HG03432 (cell line): ENCODE results near the gene TDRD9.
"Not testable (repeated sequence)": the region's sequence is repeated elsewhere in the genome, so short reads cannot be mapped to it uniquely, and the experiment has no call there.

Experiments
- ATAC-seq: cut with Tn5 transposase; IDR thresholded peaks from one replicate; pipeline ENCODE4 v1.9.1; 2021; ENCODE audit warnings: mild to moderate bottlenecking, moderate library complexity; ENCODE audit not compliant: unreplicated experiment

Gene TDRD9

GRCh38 chr14:103920981-103921854, 7.0 kb upstream of the TDRD9 start:
- peak; percentile 95 for ATAC-seq

GRCh38 chr14:103921855-103922200, 6.4 kb upstream of the TDRD9 start:
- not testable (repeated sequence) for ATAC-seq

GRCh38 chr14:103923863-103924262, 4.4 kb upstream of the TDRD9 start:
- ATAC-seq: no peak

- ATAC-seq: no peak
Measured at GRCh38 chr14:103925316-103925715, 2.9 kb upstream of the TDRD9 start.

GRCh38 chr14:103927566-103927965, 690 bp upstream of the TDRD9 start:
- ATAC-seq: no peak

- ATAC-seq: no peak
Measured at GRCh38 chr14:103930051-103930604, 1.9 kb downstream of the TDRD9 start.

GRCh38 chr14:103931422-103931821, 3.2 kb downstream of the TDRD9 start:
- ATAC-seq: no peak

- ATAC-seq: no peak
Measured at GRCh38 chr14:103932791-103933490, 4.7 kb downstream of the TDRD9 start.

GRCh38 chr14:103935102-103935501, 6.8 kb downstream of the TDRD9 start:
- ATAC-seq: no peak

- ATAC-seq: no peak
Measured at GRCh38 chr14:103941462-103941861, 13.2 kb downstream of the TDRD9 start.

- no peak for ATAC-seq
Measured at GRCh38 chr14:103941973-103942736, 13.9 kb downstream of the TDRD9 start, which contains the start of gene RD3L. Gene RD3L (minus strand): TSS chr14:103942529. CDS start chr14:103941695, 834 bp downstream.

GRCh38 chr14:103943673-103944072, 15.4 kb downstream of the TDRD9 start:
- no peak for ATAC-seq

- ATAC-seq: no peak
Measured at GRCh38 chr14:103946975-103947374, 18.7 kb downstream of the TDRD9 start.

- ATAC-seq: no peak
Measured at GRCh38 chr14:103948442-103948841, 20.2 kb downstream of the TDRD9 start.

- ATAC-seq: no peak
Measured at GRCh38 chr14:103949131-103949790, 21.0 kb downstream of the TDRD9 start.

- ATAC-seq: no peak
Measured at GRCh38 chr14:103960457-103961055, 32.3 kb downstream of the TDRD9 start.

- ATAC-seq: no peak
Measured at GRCh38 chr14:103961928-103962578, 33.8 kb downstream of the TDRD9 start.

GRCh38 chr14:103966631-103967030, 38.4 kb downstream of the TDRD9 start:
- ATAC-seq: no peak

- no peak for ATAC-seq
Measured at GRCh38 chr14:103969961-103970360, 41.7 kb downstream of the TDRD9 start.

- ATAC-seq: no peak
Measured at GRCh38 chr14:103973354-103973753, 45.1 kb downstream of the TDRD9 start.
